K562 treated with DMSO at 1 percent for 4 hours (cell line): Measurements from ENCODE around the gene OR2T6. TPM values are rescaled to one million over a fixed set of nuclear protein-coding genes. Genes with fewer than 3 reads are reported as not detected.

Experiments used
- total RNA-seq: library from RNA; unstranded; fragments of 300-600 nt; gene quantifications from 2 replicates; pipeline ENCODE4 v1.2.3, GENCODE V29; 2022; ENCODE audit not compliant: insufficient read depth

OR2T6 gene
- total RNA-seq, result not detected in 2 replicates

DNA sequence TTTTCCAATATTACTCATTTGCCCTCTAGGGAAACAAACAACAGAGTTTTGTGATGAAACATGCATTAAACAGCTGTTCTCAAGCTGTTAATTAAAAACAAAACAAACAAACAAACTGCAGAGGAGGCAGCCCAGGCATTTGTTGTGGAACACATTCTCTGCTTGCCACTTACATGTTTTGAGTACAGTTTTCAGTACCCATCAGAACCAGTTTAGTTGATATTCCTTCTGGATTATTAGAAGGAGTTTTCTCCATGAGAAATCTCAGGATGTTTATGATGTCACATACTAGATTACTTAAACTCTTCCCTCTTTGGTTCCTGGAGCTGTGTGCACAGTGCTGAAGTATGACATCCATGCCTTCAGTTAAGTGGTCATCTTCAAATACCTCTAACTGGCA, at the start of gene OR2T6:
Gene OR2T6, plus strand, starts transcription at position 301 of the 400 bp plus-strand sequence. CDS start 11,863 bp downstream, outside the sequence.

GRCh38 chr1:248348475-248348874, 27.1 kb upstream of the OR2T6 start, which contains the start of gene OR14C36:
TSS of gene OR14C36 (plus strand) at chr1:248348775. CDS start at chr1:248348775, 0 bp downstream.

GRCh38 chr1:248361121-248361715, 14.3 kb upstream of the OR2T6 start, which contains the start of gene OR2T4:
TSS of gene OR2T4 (plus strand) at chr1:248361665. CDS start at chr1:248361665, 0 bp downstream.

GRCh38 chr1:248402748-248403147, 27.2 kb downstream of the OR2T6 start, which contains the start of gene OR2T1:
TSS of gene OR2T1 (plus strand) at chr1:248403048. CDS start at chr1:248406148, 3,100 bp downstream.

Other genes with a start within 250 kb of the OR2T6 start
- not detected in 2 replicates for gene OR2M5, start 230.6 kb upstream of the OR2T6 start, total RNA-seq
- gene OR2M2, start 200.9 kb upstream of the OR2T6 start, total RNA-seq, result not detected in 2 replicates
- not detected in 2 replicates for gene OR2M3, start 178.5 kb upstream of the OR2T6 start, total RNA-seq
- gene OR2M4, start 144.3 kb upstream of the OR2T6 start, total RNA-seq, result not detected in 2 replicates
- gene OR2T33, start 97.8 kb upstream of the OR2T6 start, total RNA-seq, result not detected in 2 replicates
- not detected in 2 replicates for gene OR2T12, start 72.3 kb upstream of the OR2T6 start, total RNA-seq
- gene OR2M7, start 51.2 kb upstream of the OR2T6 start, total RNA-seq, result not detected in 2 replicates
- not detected in 2 replicates for gene OR14C36, start 27.0 kb upstream of the OR2T6 start, total RNA-seq
- gene OR2T4, start 14.1 kb upstream of the OR2T6 start, total RNA-seq, result not detected in 2 replicates
- not detected in 2 replicates for gene OR2T1, start 27.3 kb downstream of the OR2T6 start, total RNA-seq
- not detected in 2 replicates for gene OR2T2, start 69.9 kb downstream of the OR2T6 start, total RNA-seq
- not detected in 2 replicates for gene OR2T3, start 97.6 kb downstream of the OR2T6 start, total RNA-seq
- gene OR2T5, start 112.8 kb downstream of the OR2T6 start, total RNA-seq, result not detected in 2 replicates
- gene OR2G6, start 132.3 kb downstream of the OR2T6 start, total RNA-seq, result not detected in 2 replicates
- not detected in 2 replicates for gene OR2T29, start 187.0 kb downstream of the OR2T6 start, total RNA-seq
- not detected in 2 replicates for gene OR2T34, start 199.0 kb downstream of the OR2T6 start, total RNA-seq
- not detected in 2 replicates for gene OR2T10, start 222.0 kb downstream of the OR2T6 start, total RNA-seq